Fibroblast of peridontal ligament (primary cell): Measurements from ENCODE around the gene POC1A.
A peak's percentile ranks its signal among the peaks of the same experiment; 100 is the strongest.

ENCODE experiments used
- DNase-seq: peaks from one replicate; pipeline ENCODE4 v3.0.0-alpha.2; 2010; ENCODE audit errors: extremely low read depth

Gene POC1A

DNA sequence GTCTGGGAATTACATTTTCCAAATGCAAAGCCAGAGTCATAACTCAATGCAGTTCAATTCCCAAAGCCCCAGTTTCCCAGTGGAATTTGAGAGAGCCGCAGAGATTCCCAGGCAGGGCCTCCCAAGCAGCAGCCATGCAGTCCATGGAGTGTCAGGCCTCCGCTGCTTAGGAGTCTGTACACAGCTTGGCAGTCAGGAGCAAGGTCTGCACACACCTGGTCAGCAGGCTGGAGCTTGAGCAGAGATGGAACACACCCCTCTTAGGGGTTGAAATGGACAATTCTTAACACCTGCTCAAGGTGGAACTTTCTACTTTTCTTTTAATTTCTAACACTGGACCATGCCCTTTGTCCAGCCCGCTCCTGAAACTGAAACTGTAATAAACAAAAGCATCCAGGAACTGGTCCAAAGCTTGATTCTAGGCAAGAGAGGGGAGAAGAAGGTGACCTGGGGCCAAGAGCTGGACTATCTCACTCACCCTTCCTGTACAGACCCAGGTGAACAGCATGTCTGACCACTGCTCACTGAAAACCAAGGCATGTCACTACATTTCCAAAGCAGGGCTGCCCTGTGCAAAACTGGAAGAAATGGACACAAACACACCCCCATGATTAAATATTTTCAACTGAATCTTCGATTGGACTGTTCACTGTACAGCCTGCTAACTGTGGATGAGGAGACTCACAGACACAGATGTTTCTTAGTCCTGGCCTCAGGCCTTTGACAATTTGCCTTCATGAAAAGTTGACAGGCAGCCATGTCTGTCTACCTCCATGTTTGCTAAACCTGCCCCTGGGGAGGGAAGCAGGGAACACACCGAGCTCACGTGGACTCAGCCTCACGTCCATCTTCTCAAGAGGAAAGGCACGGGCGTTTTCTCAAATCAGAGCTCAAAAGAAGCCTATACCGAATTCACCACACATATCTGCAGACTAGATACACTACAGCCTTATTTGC is 49.3 kb downstream of the POC1A start:
- no peak for DNase-seq

DNA sequence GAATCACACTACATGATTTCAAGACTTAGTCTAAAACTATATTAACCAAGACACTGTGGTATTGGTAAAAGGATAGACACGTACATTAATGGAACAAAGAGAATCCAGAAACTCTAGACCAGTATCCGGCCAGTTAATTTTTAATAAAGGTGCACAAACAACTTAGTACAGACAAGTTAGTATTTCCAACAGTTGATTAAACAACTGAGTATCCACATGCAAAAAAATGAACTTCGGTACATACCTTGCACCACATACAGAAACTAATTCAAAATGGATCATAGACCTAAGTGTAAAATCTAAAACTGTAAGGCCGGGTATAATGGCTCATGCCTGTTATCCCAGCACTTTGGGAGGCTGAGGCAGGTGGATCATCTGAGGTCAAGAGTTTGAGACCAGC is 51.3 kb downstream of the POC1A start:
- DNase-seq = no peak

DNA sequence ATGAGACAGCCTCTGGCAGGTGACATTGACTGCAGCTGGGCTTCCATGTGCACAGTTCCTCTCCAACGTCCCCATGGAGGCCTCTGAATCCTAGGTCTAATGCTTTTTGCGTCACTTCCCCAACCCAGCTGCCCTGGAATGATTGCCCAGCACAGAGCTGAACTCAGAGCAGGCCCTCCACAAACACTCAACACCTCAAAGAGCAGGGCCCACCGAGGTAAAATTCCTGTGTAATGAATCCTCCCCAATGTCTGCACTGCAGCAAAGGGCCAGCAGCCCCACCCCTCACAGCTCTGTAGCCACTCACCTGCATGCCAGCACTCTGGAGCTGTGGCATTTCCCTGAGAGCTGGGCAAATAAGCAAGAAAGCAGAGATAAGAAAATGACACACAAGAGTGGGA is 55.2 kb downstream of the POC1A start:
- no peak for DNase-seq

DNA sequence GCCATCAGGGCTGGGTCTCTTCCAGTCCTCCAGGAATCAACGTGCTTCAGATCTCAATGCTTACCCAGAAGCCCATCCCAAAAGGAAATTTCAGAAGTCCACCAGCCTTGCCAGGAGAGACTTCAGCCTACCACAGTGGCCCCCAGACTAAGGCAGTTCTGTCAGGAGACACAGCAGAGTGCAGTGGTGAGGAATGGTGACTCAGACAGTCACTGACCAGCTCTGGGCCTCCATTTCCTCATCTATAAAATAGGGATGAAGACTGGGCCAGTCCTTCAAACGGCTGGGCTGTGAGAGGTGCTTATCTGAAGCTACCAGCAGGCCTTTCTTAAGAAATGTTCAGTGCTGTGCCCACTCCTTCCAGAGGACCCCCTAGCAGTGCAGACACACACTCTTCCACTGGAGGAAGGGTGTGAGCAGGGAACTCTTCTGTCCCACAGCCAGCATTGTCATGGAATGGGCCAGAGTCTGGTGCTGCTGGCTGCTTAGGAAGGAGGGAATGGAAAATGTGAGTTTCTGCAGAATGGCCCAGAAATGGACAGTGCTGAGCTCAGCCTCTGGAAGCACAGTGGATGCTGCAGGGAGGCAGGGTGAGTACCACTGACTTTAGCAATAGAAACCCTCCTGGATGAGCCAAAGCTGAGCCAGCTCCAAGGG is 56.2 kb downstream of the POC1A start:
- DNase-seq = no peak

DNA sequence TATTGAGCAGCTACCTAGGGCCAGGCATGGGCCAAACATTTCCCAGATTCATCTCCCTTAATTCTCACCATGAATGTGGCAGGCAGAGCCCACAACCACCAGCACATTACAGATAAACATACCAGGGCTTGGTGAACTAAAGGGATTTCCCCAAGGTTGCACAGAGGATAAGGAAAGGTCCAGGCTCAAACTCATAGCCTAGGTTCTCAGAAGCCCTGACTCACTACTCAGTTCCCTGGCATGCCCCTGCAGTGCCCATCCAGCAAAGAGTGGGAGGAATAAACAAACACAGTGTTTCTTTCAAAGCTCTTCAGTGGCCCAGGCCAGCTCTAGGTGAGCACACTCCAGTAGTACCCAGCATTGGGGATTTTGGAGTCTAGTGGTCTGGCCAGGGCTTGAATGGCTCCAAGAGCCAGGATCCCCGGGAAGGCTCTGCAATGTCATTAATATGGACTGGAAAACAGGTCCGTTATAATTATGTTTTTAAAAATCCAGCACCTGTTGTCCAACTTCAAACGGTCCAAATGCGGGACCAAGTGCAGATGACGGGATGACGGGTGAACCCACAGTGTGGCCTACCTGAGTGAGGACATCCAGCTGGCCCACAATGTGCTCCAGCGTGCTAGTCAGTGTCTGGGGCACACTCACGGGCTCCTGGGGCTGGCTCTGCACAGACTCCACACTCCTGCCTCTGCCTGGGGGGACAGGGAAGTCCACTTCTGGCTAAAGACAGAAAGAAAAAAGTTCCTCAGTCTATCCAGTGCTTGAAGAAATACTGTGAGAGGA is 58.0 kb downstream of the POC1A start:
- no peak for DNase-seq

DNA sequence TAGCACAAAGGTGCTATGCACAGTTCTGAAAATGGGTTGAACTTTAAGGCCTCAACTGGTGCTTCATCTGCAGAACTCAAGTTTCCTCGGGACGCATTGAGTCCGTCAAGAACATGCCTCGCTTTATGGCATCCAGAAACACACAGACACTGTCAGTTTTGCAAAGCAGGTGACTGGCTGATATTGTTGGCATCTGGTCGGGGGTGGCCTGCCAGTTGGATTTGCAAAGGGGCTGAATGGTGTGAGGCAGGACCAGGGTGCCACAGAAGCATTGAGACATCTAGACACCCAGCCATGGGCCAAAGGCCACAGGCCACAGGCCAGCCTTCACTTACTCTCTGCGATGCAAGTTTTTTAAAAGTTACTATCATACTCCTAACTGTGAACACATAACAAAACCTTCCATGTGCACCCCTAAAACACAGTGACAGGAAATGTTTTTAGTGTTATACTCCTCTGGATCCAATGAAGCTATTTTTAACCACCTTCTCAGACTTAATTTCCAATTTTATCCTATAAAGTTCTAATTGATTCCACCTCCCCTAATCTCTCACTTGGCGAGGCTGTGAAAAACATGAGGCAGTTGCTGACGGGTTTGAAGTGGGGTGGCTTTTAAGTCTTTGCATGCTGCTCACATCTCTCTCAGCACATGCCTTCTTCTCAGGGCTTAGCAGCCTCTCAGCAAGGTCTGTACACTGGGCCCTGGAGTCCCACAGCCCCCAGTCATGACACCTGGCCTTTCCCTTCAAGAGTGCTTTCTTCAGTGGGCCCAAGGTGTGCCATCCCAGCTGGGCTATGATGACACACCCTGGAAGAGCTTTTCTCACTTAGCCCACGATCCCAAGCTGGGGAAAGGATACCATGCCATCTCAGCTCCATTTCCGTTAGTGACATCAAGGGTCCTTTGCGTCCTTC is 59.4 kb downstream of the POC1A start:
- no peak for DNase-seq

DNA sequence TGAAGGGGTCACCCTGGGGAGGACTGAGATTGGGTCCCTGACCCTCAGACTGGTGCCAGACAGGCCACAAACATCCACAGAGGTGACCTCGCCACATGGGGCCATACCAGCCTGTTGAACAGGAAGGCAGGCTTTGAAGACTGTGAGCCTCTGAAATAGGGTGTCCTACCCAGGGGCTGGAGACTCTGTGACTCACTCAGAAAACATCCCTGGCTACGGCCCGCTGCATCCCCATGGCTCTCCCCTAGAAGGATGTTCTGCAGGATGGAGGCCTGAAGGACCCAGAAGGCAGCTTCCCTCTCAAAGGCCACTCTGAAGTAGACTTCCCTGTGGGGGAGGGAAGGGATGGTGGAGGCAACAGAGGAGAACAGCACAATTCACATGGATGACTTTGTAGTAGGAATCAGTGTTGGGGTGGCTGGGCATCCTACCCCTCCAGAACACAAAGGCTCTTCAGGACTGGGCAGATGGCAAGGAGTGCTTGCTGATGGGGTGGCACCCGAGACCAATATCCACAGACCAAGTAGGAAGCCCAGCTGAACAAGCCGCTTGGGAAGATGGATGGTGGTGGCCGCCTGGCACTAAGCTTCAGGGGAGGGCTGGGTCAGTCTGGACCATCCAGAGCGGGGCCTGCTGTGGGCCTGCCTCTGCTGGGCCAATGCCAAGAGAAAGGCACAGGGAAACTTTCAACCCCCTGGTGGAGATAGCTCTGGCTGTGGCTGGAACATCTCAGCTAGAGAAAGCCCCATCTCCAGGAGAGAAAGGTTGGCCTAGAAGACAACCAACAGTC is 60.3 kb downstream of the POC1A start:
- peak; percentile 44 for DNase-seq

DNA sequence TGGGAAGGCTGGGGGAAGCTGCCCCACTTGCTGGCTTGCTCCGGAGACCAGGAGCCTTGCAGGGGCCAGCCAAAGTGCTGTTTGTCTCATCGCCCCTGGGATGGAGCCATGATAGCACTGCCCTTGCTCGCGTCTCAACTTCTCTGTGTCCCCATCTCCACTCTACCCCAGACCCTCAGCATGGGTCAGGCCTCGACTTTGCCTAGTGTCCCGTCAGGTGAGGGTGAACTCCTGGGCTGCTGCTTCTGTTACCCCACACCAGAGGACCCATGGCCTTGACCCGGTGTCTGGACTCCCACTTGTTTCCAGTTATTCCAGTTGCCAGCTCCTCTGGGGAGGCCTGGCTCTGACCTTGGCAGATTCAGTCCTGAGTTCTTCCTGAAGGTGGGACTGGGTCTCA is 61.3 kb downstream of the POC1A start:
- DNase-seq = no peak

DNA sequence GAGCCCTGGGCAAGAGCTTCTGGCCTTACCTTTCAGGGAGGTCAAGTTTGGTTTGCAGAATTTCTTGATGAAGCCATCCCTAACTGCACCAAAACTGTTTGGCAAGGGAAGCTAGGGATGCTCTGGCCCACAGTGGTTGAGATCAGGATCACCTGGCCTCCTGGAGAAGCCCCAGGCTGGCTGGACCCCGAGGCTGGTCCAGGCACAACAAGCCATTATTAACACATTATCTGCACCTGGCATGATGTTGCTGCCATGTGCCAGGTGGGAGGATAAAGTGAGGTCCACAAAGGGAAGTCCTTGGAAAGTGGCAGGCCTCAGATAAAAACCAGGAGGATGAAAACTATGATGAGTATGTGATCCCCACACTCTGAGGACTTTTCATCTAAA is 62.0 kb downstream of the POC1A start:
- no peak for DNase-seq

DNA sequence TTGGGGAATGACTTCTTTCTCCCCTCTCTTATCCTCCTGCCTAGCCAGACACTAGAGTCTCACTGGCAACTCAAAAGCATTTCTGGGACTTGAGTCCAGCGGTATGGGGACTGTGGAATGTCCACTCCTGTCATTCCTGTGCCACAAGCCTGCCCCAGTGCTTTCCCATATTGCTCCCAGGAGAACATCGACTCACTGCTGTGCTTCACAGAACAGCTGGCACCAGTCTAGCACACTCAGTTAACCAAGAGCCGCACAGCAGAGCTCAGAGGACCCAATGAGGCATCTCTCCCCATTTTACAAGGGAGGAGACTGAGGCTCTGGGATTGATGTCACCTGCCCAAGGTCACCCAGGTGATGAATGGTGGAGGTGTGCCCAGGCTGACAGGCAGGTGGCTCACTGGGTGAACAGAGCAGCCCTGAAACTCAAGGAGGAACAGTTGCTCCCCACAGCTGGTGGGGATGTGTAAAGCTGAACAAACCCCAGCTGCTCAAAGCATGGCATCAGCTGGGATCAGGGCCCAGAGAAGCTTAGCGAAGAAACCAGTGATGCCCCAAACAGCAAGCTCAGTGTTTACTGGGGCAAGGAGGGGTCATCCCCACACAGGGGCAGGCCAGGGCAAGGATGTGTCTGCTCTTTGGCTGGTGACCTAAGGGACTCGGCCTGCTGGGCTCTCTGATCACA is 62.5 kb downstream of the POC1A start:
- peak; percentile 45 for DNase-seq

DNA sequence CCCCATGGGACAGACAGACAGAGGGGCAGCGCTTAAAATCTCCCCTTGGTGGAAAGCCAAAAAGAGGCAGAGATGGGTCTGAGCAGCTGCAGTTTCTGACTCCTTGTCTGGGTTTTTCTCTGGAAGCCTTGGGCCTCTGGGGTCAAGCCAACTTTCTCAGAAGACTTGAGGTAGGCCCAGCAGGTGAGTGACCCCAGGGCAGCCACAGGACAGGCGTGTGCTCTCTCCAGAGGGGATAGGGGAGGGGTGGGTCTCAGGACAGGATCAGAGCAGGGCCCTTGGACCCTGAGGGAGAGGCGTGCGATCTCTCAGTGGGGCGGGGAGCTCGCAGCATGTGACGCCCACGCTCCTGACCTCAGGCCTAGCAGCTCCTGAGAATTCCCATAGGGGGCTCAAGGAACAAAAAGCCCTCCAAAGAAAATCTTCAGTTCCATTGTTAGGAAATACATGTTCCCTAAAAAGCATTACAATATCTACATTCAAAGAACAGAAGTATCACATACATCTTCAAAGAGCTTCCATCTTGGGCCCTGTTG is 63.2 kb downstream of the POC1A start:
- DNase-seq = no peak

DNA sequence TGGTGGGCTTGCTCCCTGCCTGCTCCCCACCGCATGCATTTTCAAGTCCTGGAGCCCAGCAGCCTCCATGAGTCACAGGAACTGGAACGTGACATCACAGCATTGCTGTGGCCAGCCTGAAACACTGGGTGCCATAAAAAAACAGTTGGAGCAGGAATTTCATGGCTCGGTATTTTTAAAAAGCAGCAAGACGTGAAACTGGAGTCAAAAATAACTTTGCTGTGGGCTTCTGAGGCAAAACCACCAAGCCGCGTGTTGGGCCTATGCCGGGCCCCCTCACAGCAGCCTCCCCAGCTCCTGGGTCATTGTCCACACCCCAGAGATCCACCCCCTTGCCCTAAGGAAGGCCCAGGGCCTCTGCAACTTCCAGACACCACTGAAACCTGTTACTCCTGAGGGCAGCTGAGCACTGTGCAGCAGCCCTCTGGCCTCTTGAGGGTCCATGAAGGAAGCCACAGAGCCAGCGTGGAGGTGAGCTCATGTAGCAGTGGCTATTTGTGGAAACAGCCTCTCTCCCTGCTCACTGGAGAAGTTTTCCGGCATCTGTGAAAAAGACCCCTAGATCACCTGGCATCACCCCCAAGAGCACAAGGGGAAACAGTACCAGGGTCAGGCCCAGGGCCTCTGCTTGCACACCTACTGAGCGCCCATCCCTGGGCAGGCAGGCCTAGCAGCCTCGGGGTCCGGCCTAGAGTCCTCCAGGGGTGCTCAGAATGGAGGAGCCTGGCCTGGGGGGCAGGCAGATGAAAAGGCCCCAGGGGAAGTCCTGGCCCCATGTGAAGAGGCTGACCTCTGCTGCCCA is 63.9 kb downstream of the POC1A start:
- peak; percentile 92 for DNase-seq

DNA sequence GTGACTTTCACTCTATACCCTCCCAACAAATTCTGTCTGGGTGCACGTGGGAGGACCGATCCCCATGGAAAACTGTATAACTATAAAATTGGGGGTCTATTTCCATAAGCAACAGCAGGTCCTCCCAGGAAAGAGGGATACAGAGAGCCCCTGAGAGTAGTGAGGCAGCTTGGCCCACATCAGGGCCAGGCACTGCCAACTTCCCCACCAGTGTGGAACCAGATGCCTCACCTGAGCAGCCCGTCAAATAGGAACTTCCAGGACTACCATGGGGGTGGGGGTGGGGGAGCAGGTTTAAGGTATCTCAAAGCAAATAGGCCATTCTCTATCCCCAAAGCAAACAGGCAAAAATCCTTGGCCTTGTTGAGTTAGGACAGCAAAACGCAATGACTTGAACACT is 64.5 kb downstream of the POC1A start:
- no peak for DNase-seq

DNA sequence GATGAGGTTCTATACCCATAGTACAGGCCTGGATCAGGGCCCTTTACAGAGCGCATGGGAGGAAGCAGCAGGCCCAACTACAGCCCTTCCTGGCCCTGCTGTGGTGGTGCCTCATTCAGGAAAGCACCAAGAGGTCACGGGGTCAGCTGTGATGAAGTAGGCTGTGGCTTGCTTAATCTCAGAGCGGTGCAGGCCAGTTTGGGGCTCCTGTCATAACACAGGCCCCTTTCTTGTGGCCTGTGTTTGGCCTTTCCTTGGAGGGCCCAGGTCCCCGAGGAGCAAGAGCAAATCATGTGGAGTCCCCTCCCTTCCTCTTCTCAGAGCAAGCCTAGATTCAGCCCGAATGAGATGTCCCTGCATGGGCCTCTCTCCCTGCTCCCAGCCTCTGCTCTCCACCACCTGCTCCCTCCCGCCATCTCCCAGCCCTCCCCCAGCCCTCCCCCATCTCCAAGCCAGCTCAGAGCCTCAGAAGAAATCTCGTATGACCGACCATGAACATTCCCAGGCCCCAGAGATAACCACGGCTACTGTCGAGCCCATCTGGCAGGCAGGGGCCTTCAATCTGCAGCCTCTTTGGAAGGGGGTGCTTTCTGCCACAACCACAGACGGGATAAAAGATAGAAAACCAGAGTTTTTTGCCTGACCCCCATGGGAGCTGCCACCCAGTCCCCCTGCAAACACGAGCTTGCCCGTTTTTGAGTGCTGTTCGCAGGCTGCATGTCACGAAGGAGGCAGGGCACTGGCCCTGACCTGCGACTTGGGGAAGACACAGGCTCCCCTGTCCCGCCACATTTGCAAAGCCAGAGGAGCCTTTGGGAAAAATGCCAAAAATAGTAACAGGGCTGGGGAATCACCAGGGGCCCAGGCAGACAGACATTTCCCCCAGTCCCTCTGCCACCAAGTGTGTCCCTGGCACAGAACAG is 65.5 kb downstream of the POC1A start:
- DNase-seq = peak; percentile 69

DNA sequence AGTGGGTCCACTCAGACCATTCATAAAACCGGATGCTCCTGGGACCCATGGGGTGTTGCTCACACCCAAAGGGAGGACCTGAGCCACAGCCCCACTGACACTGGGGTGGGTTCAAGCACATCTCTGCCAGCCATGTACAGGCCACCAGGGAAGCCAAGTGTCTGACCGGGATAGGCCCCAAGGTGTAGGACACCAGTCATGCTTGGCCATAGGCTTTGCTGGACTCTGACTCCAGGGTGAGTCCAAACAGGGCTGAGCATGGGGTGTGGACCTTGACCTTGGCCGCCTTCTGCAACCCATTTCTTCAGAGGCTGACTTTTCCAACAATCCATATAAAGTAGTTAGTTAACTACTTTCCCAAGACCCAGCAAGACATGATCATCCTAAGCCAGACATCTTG is 66.5 kb downstream of the POC1A start:
- no peak for DNase-seq

DNA sequence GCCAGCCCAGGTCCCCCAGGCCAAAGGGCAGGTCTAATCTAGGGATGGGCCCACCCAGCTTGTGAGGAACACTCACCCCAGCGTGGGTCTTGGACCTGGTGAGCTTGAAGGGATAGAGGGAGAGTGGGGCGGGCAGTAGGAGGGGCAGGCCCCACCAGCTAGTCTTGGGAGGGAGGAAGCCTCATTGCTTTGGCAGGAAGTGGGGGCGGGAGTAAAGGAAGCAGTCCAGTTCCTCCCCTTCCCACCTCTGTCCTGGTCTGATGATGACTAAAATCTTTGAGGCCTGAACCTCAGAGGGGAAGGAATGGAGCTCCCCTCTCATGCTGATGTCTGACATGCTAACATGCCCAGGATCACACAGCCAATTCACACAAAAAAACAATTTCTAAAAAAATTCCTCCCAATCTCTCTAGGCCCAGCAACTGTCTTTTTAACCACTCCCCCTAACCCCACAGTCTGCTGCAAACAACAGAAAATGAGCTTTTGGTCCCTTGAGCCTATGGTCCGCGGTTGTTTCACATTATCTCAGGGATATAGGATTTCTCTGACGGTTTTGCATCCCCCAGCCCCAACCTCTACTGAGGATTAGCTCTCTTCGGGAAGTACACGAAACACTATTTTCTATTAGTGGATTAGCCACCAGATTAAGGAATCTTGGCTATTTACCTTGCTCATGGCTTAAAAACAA is 67.1 kb downstream of the POC1A start:
- peak; percentile 72 for DNase-seq

DNA sequence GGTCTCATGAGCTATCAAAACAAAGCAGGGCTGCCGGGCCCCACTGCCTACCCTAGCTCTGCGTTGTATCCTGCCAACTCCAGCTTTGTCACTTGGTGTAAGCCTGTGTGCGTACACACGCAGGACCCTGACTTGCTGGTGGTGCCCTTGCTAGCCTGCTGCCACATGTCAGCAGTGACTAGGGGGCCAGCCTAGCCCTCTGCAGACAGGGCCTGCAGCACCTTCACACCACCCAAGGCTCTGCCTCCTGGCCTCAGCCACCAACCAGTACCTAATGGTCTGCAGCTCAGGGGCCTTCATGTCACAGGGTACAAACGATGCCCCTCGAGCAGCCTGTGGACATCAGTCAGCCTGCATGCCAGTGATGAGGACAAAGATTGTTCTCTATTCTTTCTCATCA is 67.8 kb downstream of the POC1A start:
- DNase-seq = no peak
